ENCODE measurements around the gene MYADML2.

- TF ChIP-seq CTCF (IDR thresholded peaks at IDR 0.05) (no peak), POLR2A (IDR thresholded peaks at IDR 0.05) (no peak)
Observed at GRCh38 chr17:81944858-81945257, 2.2 kb downstream of the MYADML2 start.

Measured in Peyer's patch (tissue), 4 donors.